CD4-positive, CD25-positive, alpha-beta regulatory T cell (primary cell): ENCODE measurements around the gene AFAP1L2. TPM values are rescaled to one million over a fixed set of nuclear protein-coding genes. Genes with fewer than 3 reads are reported as not detected.

Source experiments
- ATAC-seq, 2 donors: fragments of 150-1000 bp; cut with Tn5 transposase; one replicate each; pipeline ENCODE4 v1.10.0; 2021; ENCODE audit warnings: low read depth in 2 of 2, moderate number of reproducible peaks in 2 of 2, moderate library complexity in 1 of 2
- DNase-seq, 3 donors: peaks; one replicate each; pipeline versions ENCODE4 v3.0.0 to v3.0.0-alpha.2; 2012 to 2022; ENCODE audit warnings: mixed read lengths in 1 of 3
- H3K27ac ChIP-seq: one replicate; pipeline ENCODE4 v1.7.0; 2013; ENCODE audit warnings: mild to moderate bottlenecking, low read length; ENCODE audit not compliant: insufficient read depth, poor library complexity, severe bottlenecking
- H3K27me3 ChIP-seq: one replicate; pipeline ENCODE4 v1.7.0; 2013; ENCODE audit warnings: low read length; ENCODE audit not compliant: control insufficient read depth, insufficient read depth
- H3K36me3 ChIP-seq: one replicate; pipeline ENCODE4 v1.7.0; 2013; ENCODE audit warnings: mild to moderate bottlenecking, low read length, moderate library complexity; ENCODE audit not compliant: control insufficient read depth, insufficient read depth
- H3K4me1 ChIP-seq: 2 replicates; pipeline ENCODE4 v1.7.0; 2013; ENCODE audit warnings: mild to moderate bottlenecking, low read length; ENCODE audit not compliant: insufficient read depth, control insufficient read depth, poor library complexity, severe bottlenecking
- H3K4me3 ChIP-seq: one replicate; pipeline ENCODE4 v1.7.0; 2013; ENCODE audit warnings: low read depth, mild to moderate bottlenecking, low read length, moderate library complexity
- H3K9me3 ChIP-seq, 2 experiments: 1 replicate in 1 of 2; 2 replicates in 1 of 2; pipeline ENCODE4 v1.7.0; 2013; ENCODE audit warnings: low read length in 2 of 2, mild to moderate bottlenecking in 1 of 2, moderate library complexity in 1 of 2; ENCODE audit not compliant: control insufficient read depth in 2 of 2
- H3K27ac Mint-ChIP-seq, 3 donors: one replicate each; pipeline ENCODE4 v1.8.0; 2020 to 2022; ENCODE audit warnings: mild to moderate bottlenecking in 3 of 3, mixed read lengths in 3 of 3, moderate library complexity in 2 of 3
- H3K27me3 Mint-ChIP-seq: one replicate; pipeline ENCODE4 v1.8.0; 2022; ENCODE audit warnings: mild to moderate bottlenecking, mixed read lengths
- H3K36me3 Mint-ChIP-seq: one replicate; pipeline ENCODE4 v1.8.0; 2020; ENCODE audit warnings: mixed read lengths
- H3K4me1 Mint-ChIP-seq, 4 donors: one replicate each; pipeline ENCODE4 v1.8.0; 2020 to 2022; ENCODE audit warnings: mixed read lengths in 4 of 4, mild to moderate bottlenecking in 1 of 4
- H3K4me3 Mint-ChIP-seq, 4 donors: one replicate each; pipeline ENCODE4 v1.8.0; 2020 to 2022; ENCODE audit warnings: mild to moderate bottlenecking in 4 of 4, mixed read lengths in 4 of 4, moderate library complexity in 3 of 4
- H3K9me3 Mint-ChIP-seq, 7 donors: one replicate each; pipeline ENCODE4 v1.8.0; 2020 to 2022; ENCODE audit warnings: mixed read lengths in 7 of 7, mild to moderate bottlenecking in 3 of 7, moderate library complexity in 2 of 7
- polyA plus RNA-seq, 4 donors: library from polyadenylated mRNA; unstranded; fragments of 300-500 nt; fragmentation: Illumina TruSeq; gene quantifications; one replicate each; pipeline ENCODE4 v1.2.3, GENCODE V29; 2021
- total RNA-seq: library from RNA; stranded (reverse); gene quantifications from one replicate; pipeline ENCODE4 v1.2.3, GENCODE V29; 2022

The AFAP1L2 gene
- total and polyA plus RNA-seq, 5 donors from 2014 or later = 1.1 to 4.6 (median 3.0) TPM

DNA sequence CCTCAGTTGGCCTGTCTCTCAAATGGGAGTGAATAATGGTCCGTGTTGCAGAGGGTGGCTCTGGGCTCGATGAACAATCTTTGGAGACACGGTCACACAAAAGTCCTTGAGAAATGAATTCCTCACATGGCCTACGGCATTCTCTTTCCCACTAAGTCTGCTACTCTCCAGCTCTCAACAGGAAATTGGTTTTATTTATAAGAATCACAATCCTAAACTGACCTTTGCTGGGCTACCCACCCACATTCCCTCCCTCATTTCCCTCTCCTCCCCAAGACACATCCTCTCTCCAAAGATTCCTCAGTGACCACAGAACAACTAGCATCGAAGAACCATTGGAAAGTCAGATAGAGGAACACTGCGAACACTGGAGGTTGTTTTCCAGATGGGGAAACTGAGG, 4.7 kb downstream of the AFAP1L2 start:
- Histone ChIP-seq H3K4me1 (peaks cover 4% of the 10 kb centered on the region), H3K4me3 (no peak overlapping the region), H3K9me3 (no peaks in the 10 kb centered on the region), H3K27ac (no peak overlapping the region), H3K36me3 (no peaks in the 10 kb centered on the region), H3K27me3 (peaks cover 42% of the 10 kb centered on the region)
- peaks cover 0 to 7% (median 3%) of the 10 kb centered on the region in 4 donors for H3K4me1 Mint-ChIP-seq
- no peak for ATAC-seq
- no peak overlapping the region for H3K27ac Mint-ChIP-seq
- no peaks in the 10 kb centered on the region for H3K9me3 Mint-ChIP-seq
- H3K27me3 Mint-ChIP-seq = peaks cover 74% of the 10 kb centered on the region
- no peak overlapping the region for H3K4me3 Mint-ChIP-seq
- no peaks in the 10 kb centered on the region for H3K36me3 Mint-ChIP-seq
- DNase-seq = no peak

DNA sequence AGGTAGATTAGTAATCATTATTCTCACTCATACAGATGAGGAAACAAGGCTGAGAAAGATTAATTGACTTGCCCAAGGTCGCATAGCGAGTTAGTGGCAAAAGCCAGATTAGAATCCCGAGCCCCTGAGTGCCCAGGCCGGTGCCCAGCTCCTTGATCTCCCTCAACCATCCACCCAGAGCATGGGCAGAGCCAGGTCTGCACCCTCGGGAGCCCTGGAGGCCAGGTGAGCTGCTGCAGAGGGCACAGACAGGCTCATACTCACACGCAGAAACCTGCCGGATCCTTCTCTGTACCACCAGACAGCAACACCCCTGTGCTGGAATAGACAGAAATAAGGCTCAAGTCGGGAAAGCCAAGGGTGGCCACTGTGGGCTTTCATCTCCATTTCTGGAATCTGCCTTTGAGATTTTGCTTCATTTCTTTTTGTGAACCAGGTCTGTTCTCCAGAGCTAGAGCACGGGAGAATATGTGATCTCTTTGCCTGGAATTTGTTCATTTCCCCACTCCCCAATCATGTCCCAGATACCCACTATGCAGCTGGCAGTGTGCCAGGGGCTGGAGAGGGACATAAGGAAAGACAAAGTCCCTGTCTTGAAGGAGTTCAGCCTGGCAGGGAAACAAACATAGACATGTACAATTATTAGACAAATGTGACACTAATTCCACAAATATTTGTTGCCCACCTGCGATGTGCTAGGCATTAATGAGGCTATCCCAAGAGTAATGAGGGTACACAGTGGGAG, 5.5 kb downstream of the AFAP1L2 start:
- H3K27ac ChIP-seq = no peak overlapping the region
- Mint-ChIP-seq H3K4me3 (no peak overlapping the region), H3K27ac (no peak overlapping the region), H3K9me3 (no peaks in the 10 kb centered on the region), H3K27me3 (peaks cover 74% of the 10 kb centered on the region), H3K4me1 (peaks cover 0 to 7% (median 3%) of the 10 kb centered on the region in 4 donors), H3K36me3 (no peaks in the 10 kb centered on the region)
- H3K4me3 ChIP-seq = no peak overlapping the region
- DNase-seq (no peak), ATAC-seq (no peak)
- peaks cover 3% of the 10 kb centered on the region for H3K4me1 ChIP-seq
- no peaks in the 10 kb centered on the region for H3K36me3 ChIP-seq
- no peaks in the 10 kb centered on the region for H3K9me3 ChIP-seq
- H3K27me3 ChIP-seq = peaks cover 42% of the 10 kb centered on the region

DNA sequence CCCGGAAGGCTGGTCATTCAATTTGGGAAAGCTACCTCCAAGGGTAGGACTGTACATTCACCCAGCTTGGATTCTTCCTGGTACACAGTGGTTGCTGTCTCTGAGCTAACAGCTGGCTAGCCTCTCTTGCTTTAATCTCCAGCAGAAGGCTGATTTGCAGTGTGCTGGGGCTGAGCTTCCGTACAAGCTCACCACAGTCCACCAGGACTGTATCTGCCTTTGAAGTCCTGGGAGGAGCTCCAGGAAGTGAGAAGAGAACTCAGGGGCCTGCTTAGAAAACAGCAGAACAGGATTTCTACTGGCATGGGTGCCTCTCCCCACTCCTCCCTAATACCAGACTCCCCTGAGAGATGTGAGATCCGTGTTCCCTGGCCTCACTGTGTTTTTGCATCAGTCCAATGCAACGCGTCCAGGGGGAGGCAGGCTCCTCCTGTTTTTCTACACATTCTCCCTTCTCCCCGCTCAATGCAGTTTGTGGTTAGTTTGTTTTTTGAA, 6.6 kb downstream of the AFAP1L2 start:
- H3K27me3 Mint-ChIP-seq = peaks cover 66% of the 10 kb centered on the region
- H3K27ac ChIP-seq = no peak overlapping the region
- ATAC-seq = no peak
- no peak overlapping the region for H3K4me3 Mint-ChIP-seq
- H3K4me1 Mint-ChIP-seq = no peaks in the 10 kb centered on the region
- H3K27ac Mint-ChIP-seq = no peak overlapping the region
- no peak overlapping the region for H3K4me3 ChIP-seq
- H3K27me3 ChIP-seq = peaks cover 41% of the 10 kb centered on the region
- H3K36me3 ChIP-seq = no peaks in the 10 kb centered on the region
- H3K4me1 ChIP-seq = no peaks in the 10 kb centered on the region
- H3K9me3 Mint-ChIP-seq = no peaks in the 10 kb centered on the region
- peak in 1 of 3 donors; percentile 41 for DNase-seq
- H3K36me3 Mint-ChIP-seq = no peaks in the 10 kb centered on the region
- no peaks in the 10 kb centered on the region for H3K9me3 ChIP-seq

DNA sequence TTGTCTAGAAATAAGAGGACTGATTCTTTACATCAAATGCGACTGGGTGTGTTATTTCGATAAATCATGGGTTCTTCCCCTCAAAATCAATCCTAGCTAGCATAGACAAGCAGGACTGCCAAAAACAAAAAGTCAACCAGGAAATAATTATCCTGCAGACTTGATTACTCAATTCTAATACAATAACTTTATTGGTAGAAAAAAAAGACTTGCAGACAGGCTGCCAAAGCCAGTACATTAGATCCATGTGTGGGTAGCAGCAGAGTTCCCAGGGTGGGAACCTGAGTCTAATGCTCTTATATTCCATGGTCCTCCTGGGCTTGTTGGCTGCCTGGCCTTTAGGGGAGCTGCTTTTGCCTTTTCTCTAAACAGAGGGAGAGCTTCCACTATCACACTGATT, 7.8 kb downstream of the AFAP1L2 start:
- Histone ChIP-seq H3K4me3 (no peak overlapping the region), H3K27ac (no peak overlapping the region), H3K36me3 (no peaks in the 10 kb centered on the region), H3K4me1 (no peaks in the 10 kb centered on the region), H3K27me3 (peaks cover 30% of the 10 kb centered on the region), H3K9me3 (no peaks in the 10 kb centered on the region)
- DNase-seq (no peak), ATAC-seq (no peak)
- Mint-ChIP-seq H3K27ac (no peak overlapping the region), H3K36me3 (no peaks in the 10 kb centered on the region), H3K4me1 (no peaks in the 10 kb centered on the region), H3K4me3 (no peak overlapping the region), H3K9me3 (no peaks in the 10 kb centered on the region), H3K27me3 (peaks cover 54% of the 10 kb centered on the region)

DNA sequence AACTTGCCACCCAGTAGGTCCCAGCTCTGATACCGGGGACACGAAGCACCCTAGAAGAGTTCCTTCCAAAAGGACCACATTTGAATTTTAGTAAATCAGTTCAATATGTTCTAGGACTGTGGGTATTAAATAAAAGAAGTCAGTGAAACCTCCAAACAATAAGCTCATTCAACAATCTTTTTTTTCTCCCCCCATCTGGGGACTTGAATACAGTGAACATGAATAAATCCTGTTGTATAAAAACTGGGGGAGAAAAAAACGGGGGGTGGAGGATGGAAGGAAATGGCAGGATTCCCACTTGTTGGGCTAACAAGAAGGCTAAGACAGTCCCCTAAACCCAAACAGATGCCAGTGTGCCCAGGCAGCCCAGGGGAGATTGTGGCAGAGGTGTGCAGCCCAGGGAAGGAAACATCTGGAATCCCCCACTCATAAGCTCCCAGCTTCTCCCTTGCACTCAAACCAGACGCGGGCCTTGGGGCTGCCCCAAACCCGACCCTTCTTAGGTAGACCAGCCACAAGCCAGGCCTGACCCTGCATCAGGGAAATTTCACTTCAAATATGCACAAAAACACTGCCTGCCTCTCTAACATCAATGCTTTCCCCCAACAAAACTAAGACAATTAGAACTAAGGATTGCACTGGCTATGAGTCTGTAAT, 8.8 kb downstream of the AFAP1L2 start:
- Mint-ChIP-seq H3K27me3 (peaks cover 44% of the 10 kb centered on the region), H3K4me3 (no peak overlapping the region), H3K9me3 (no peaks in the 10 kb centered on the region), H3K27ac (peak overlapping the region in 1 of 3 donors; percentile 10), H3K4me1 (no peaks in the 10 kb centered on the region), H3K36me3 (no peaks in the 10 kb centered on the region)
- Histone ChIP-seq H3K9me3 (no peaks in the 10 kb centered on the region), H3K4me1 (no peaks in the 10 kb centered on the region), H3K27me3 (peaks cover 24% of the 10 kb centered on the region), H3K36me3 (no peaks in the 10 kb centered on the region), H3K4me3 (no peak overlapping the region), H3K27ac (no peak overlapping the region)
- DNase-seq (no peak), ATAC-seq (no peak)

DNA sequence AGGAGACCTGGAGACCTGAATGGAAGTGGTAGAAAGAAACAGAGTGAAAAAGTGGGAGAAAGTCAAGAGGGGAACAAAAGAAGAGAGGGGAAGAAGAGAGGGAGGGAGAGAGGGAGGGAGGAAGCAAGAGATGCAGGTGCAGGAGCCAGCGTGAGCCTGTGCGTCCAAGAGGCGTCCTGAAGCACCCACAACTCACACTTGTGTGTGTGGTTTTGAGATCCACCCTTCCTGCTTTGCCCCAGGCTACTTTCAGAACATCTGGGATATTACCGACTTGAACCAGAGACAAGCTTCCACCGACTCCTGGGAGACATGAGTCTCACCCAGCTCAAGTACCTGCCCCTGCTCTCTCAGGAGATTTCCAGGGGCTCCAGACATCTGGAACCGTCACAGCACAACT, 9.8 kb downstream of the AFAP1L2 start:
- H3K27me3 ChIP-seq = peaks cover 22% of the 10 kb centered on the region
- H3K36me3 ChIP-seq = no peaks in the 10 kb centered on the region
- peaks cover 40% of the 10 kb centered on the region for H3K27me3 Mint-ChIP-seq
- H3K9me3 ChIP-seq = no peaks in the 10 kb centered on the region
- H3K4me3 Mint-ChIP-seq = no peak overlapping the region
- H3K4me3 ChIP-seq = no peak overlapping the region
- no peaks in the 10 kb centered on the region for H3K9me3 Mint-ChIP-seq
- H3K27ac ChIP-seq = no peak overlapping the region
- H3K27ac Mint-ChIP-seq = no peak overlapping the region
- H3K4me1 Mint-ChIP-seq = no peaks in the 10 kb centered on the region
- H3K4me1 ChIP-seq = no peaks in the 10 kb centered on the region
- DNase-seq (no peak), ATAC-seq (no peak)
- no peaks in the 10 kb centered on the region for H3K36me3 Mint-ChIP-seq

DNA sequence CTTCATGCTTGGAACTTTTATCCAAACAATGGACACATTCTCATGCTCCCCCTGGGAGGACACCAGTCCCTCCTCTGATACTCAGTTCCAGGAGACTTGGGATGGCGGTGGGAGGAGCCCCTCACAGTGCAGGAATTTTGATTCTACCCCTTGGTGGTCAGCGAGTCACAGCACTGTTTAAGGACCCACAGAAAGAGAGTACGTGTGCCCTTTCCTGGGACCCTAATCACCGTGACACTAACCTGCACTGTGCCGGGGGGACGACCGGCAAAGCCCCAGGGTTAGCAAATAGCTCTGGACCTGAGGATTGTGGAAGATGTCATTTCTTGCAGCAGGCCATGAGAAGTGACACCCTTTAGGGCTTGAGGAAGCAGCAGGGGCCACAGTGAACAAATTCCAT, 10.4 kb downstream of the AFAP1L2 start:
- Histone ChIP-seq H3K27ac (no peak overlapping the region), H3K27me3 (peaks cover 18% of the 10 kb centered on the region), H3K9me3 (no peaks in the 10 kb centered on the region), H3K4me1 (no peaks in the 10 kb centered on the region), H3K36me3 (no peaks in the 10 kb centered on the region), H3K4me3 (no peak overlapping the region)
- H3K36me3 Mint-ChIP-seq = no peaks in the 10 kb centered on the region
- H3K4me3 Mint-ChIP-seq = no peak overlapping the region
- peaks cover 34% of the 10 kb centered on the region for H3K27me3 Mint-ChIP-seq
- no peak for ATAC-seq
- no peak overlapping the region for H3K27ac Mint-ChIP-seq
- no peaks in the 10 kb centered on the region for H3K9me3 Mint-ChIP-seq
- H3K4me1 Mint-ChIP-seq = no peaks in the 10 kb centered on the region
- no peak for DNase-seq

DNA sequence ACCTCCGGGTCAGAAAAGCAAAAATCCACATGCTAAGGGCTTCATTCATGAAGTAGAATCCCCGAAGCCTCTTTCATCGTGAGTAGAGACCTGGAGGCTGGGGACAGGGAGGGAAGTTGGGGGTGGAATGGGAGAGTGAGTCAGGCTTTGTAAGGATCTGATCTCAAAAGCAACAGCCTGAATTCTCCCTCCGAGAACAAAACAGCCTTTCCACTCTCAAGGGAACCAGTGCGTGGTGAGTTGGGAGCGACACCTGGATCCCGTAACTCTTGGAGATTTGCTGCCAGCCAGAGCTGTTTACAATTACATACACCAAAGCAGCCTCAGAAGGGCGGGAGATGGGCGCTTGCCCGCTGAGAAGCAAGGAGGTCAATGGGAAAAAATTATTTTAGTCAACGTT, 10.8 kb downstream of the AFAP1L2 start:
- Histone ChIP-seq H3K4me1 (no peaks in the 10 kb centered on the region), H3K27me3 (peaks cover 18% of the 10 kb centered on the region), H3K4me3 (no peak overlapping the region), H3K9me3 (no peaks in the 10 kb centered on the region), H3K27ac (no peak overlapping the region), H3K36me3 (no peaks in the 10 kb centered on the region)
- ATAC-seq (no peak), DNase-seq (no peak)
- H3K4me1 Mint-ChIP-seq = peaks cover 0 to under 1% (median 0%) of the 10 kb centered on the region in 4 donors
- H3K36me3 Mint-ChIP-seq = no peaks in the 10 kb centered on the region
- peaks cover 30% of the 10 kb centered on the region for H3K27me3 Mint-ChIP-seq
- H3K9me3 Mint-ChIP-seq = no peaks in the 10 kb centered on the region
- H3K4me3 Mint-ChIP-seq = no peak overlapping the region
- H3K27ac Mint-ChIP-seq = no peak overlapping the region
